Activated gamma-delta T cell treated with anti-CD3 and anti-CD28 coated beads, Interleukin-2, amount 50 U/mL, for 16 hours (primary cell): ENCODE measurements around the gene SELPLG.
"Not testable (repeated sequence)": the region's sequence is repeated elsewhere in the genome, so short reads cannot be mapped to it uniquely, and the experiment has no call there.

ENCODE experiments used
- DNase-seq: peaks from one replicate; pipeline ENCODE4 v3.0.0-alpha.2; 2020; ENCODE audit warnings: low read depth

SELPLG gene

GRCh38 chr12:108603743-108604142, 30.0 kb downstream of the SELPLG start:
- DNase-seq: no peak

DNA sequence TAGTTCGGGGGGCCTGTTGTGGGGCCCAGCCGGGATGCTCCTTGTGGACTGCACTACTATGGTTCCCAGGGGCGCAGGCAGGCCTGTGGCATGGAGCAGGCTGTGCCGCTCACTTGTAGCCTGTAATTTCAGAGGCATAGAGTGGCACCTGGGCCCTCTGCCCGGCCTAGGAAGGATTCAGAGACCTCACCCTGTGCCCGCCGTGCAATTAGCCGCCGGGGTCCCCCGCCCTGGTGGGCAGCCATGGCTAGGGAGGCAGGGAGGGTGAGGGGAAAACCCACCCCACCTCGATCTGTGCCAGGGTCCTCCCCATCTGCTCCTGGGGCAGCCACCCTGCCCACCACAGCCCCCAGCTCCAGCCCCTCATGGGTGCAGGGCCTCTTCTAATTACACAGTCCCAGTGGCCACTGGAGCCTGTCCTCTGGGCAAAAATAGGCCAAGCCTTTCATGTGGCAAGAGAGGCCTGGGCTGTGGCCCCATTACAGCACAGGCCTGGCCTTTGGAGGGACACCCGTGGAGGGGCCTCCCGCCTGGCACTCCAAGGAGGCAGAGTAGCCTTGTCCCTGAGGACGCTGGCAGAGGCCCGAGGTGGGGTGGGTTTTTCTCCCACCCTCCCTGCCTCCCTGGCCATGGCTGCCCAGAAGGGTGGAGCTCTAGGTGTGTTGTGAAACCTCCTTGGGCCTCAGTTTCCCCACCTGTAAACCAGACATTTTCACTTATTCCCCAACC, 30.6 kb downstream of the SELPLG start:
- no peak for DNase-seq

DNA sequence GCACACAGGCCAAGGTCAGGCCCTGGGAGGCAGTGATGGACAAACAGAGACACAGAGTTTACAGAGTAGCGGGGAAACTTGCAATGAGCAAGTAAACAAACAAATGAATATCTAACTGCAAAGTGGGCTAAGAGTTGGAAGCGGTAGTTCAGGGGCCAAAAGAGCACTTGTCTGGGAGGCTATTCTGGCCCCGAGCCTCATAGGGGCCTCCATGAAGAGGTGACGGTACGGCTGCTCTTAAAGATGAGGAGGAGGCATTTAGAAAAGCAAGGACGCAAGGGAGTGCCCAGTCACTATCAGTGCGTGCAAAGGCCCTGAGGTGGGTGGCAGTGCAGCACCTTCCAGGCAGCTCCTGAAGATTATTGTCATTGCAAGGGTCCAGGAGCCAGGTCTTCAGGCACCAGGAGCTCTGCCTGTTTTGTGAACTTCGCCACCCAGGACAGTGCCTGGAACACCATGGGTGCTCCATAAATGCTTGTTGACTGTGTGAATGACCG, 31.4 kb downstream of the SELPLG start:
- DNase-seq: no peak

DNA sequence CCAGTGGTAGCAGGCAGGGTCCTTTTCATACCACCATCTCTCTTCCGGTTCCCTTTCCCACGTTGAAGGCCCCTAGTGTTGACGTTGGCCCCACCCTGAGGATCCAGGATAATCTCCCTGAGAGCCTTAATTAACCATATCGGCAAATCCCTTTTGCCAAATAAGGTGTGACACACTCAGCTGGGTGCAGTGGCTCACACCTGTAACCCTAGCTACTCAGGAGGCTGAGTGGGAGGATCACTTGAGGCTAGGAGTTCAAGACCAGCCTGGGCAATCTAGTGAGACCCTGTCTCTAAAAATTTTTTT, 33.0 kb downstream of the SELPLG start:
- DNase-seq: no peak

GRCh38 chr12:108599948-108600701, 33.6 kb downstream of the SELPLG start:
- no peak for DNase-seq

GRCh38 chr12:108599541-108599940, 34.2 kb downstream of the SELPLG start:
- DNase-seq: no peak

GRCh38 chr12:108598553-108599250, 35.0 kb downstream of the SELPLG start:
- no peak for DNase-seq

DNA sequence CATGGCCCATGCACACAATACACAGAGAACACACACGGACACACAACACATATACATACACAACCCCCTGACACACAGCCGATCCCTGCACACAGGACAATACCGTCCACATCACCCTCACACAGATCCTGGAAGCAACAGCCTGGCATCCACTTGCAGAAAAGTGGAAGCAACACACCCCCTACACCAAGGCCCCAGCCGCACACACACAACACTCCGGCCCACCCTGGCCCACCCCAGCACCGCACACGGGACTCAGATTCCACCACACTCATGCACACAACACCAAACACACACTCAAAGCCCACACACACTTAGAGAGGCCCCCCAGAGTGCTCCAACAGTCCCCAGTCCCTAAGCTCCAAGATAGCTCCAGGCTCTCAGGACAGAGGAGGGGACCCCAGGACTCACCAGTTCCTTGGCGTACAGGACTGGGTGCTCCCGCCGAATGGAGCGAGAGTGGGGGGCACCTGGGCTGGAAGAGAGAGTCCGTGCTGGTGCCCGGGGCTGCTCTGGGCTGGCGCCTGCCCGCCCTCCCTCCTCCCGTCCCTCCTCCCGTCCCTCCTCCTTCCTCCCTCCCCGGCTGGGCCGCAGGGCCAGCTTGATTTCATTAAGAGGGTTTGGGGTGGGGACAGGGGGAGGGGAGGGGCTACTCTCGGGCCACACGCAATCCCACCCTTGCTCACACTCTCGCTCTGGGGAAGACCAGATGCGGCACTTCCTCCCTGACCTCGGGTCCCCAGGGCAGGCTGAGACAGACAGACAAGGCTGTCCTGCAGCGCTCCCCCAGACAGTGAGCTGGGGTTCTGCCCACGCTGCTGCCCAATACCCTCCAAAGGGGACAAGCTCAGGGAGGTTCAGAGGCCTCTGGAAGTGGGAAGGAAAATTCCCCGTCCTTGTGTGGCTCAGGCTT, 35.9 kb downstream of the SELPLG start, which contains the start of gene TMEM119:
Gene TMEM119, minus strand, starts transcription at position 526 of the 913 bp plus-strand sequence. CDS start 5,701 bp downstream, outside the sequence.
- DNase-seq: no peak

DNA sequence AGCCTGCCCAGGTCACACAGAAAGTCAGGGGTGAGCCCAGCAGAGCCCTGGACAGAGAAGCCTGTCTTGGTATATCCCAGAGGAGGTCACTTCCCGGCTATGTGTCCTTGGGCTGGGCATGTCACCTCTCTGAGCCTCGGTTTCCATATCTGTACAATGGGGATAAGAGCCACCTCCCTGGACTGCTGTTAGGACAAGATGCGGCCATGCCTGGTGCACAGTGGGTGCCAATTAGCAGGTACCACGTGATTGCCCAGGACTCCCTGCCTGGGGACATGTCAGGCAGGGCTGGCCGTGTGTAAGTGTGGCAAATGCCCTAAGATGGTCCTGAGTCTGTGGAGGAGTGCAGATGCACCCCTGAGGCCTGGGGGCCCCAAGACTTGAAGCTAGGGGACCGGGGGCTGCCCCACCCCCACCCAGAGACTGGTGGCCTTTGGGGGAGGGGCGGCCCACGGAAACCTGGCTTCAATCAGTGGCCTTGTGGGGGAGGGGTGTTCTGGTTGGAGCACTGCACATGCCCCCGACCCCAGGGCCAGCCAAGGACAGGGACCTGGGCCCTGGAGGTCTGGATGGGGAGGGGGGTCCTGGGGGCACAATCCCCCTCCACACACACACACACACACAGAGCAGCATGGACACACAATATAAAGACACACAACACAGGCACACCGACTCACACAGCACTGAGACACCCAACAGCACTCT, 36.7 kb downstream of the SELPLG start:
- DNase-seq: no peak

DNA sequence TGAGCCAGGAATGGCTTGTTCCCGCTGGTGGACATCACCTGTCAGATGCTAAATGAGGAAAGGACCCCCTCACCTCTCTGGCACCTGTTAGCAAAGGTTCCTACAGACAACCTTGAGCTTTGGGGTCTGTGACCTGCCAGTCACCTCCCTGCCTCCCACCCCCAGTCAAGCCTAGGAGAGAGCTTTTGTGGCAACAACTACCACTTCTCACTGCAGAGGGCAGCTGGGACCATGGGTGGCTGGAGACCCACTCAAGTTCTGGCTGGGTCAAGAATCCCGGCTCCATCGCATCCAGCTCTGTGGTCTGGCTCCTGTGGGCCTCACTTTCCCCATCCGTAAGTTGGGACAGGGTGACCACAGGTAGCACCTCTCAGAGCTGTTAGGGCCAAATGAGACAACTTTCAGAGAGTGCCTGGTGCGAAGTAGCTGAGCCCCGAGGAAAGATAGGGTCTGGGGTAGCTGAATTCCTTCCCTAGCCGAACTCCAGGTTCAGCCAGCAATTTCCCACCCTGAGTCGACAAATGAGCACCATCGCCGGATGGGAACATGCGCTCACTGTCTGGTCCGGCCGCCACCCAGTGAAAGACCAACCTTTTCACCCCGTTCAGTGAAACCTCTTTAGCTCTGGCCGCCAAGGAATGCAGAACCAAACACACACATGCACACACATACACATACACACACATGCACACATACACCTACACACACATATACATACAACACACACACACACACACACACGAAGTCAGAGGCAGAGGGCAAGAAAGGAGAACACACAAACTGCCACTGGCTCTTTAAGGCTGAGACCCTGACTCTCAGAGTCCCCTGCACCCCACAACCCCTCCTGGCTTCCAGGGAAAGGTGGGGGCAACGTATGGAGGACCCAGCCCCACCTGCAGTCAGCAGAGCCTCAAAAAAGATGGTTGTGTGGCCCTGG, 37.7 kb downstream of the SELPLG start:
- DNase-seq: no peak

GRCh38 chr12:108594960-108595710, 38.6 kb downstream of the SELPLG start:
- DNase-seq: no peak

GRCh38 chr12:108594323-108594903, 39.3 kb downstream of the SELPLG start:
- DNase-seq: no peak

- DNase-seq: no peak
Observed at GRCh38 chr12:108592033-108592909, 41.4 kb downstream of the SELPLG start.

GRCh38 chr12:108591267-108591980, 42.3 kb downstream of the SELPLG start:
- no peak for DNase-seq

DNA sequence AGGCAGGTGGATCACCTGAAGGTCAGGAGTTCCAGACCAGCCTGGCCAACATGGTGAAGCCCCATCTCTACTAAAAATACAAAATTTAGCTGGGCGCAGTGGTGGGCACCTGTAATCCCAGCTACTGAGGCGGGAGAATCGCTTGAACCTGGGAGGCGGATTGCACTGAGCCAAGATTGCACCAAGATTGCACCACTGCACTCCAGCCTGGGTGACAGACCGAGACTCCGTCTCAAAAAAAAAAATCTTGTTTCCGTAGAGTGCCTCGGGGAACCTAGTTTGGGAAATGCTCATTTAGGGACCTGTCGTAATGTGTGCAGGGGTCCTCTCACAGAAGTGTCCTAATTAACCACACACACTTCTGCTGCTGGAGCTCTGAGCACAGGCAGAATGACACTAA, 43.2 kb downstream of the SELPLG start:
- not testable (repeated sequence) for DNase-seq

GRCh38 chr12:108589840-108590229, 43.9 kb downstream of the SELPLG start:
- no peak for DNase-seq
